ENCODE measurements around the gene EIF2S1. TPM values are rescaled to one million over a fixed set of nuclear protein-coding genes. Genes with fewer than 3 reads are reported as not detected.

The EIF2S1 gene
- total RNA-seq, 2 donors from 2014 or later = 64.4 to 75.4 TPM

GRCh38 chr14:67365476-67365875 is 5.3 kb downstream of the EIF2S1 start:
- H3K9me3 ChIP-seq = no peaks in the 10 kb centered on the region
- DNase-seq (ENCODE audit: low spot score) = no peak
- TF ChIP-seq CTCF (IDR thresholded peaks at IDR 0.05) = no peak
- peaks cover 60% of the 10 kb centered on the region for H3K36me3 ChIP-seq
- no peak overlapping the region for H3K27ac ChIP-seq
- no peaks in the 10 kb centered on the region for H3K27me3 ChIP-seq
- H3K4me3 ChIP-seq = no peak overlapping the region
- peaks cover 0 to 42% of the 10 kb centered on the region in 2 donors for H3K4me1 ChIP-seq

GRCh38 chr14:67370830-67371229 is 10.7 kb downstream of the EIF2S1 start:
- Histone ChIP-seq H3K36me3 (peaks cover 76% of the 10 kb centered on the region), H3K4me3 (no peak overlapping the region), H3K4me1 (peaks cover 0 to 4% of the 10 kb centered on the region in 2 donors), H3K9me3 (no peaks in the 10 kb centered on the region), H3K27me3 (no peaks in the 10 kb centered on the region), H3K27ac (no peak overlapping the region)
- no peak for TF ChIP-seq CTCF (IDR thresholded peaks at IDR 0.05)
- no peak for DNase-seq (ENCODE audit: low spot score)

- no peak overlapping the region for H3K4me3 ChIP-seq
- no peak for TF ChIP-seq CTCF (IDR thresholded peaks at IDR 0.05)
- no peaks in the 10 kb centered on the region for H3K9me3 ChIP-seq
- no peak for DNase-seq (ENCODE audit: low spot score)
- no peaks in the 10 kb centered on the region for H3K27me3 ChIP-seq
- H3K27ac ChIP-seq = no peak overlapping the region
- peaks cover 0 to 4% of the 10 kb centered on the region in 2 donors for H3K4me1 ChIP-seq
- H3K36me3 ChIP-seq = peaks cover 75% of the 10 kb centered on the region
Measured at GRCh38 chr14:67371247-67372148, 11.4 kb downstream of the EIF2S1 start.

GRCh38 chr14:67372833-67373232 is 12.7 kb downstream of the EIF2S1 start:
- DNase-seq (ENCODE audit: low spot score) = no peak
- peaks cover 0 to 4% of the 10 kb centered on the region in 2 donors for H3K4me1 ChIP-seq
- H3K36me3 ChIP-seq = peaks cover 75% of the 10 kb centered on the region
- no peak overlapping the region for H3K4me3 ChIP-seq
- H3K27me3 ChIP-seq = no peaks in the 10 kb centered on the region
- no peaks in the 10 kb centered on the region for H3K9me3 ChIP-seq
- no peak for TF ChIP-seq CTCF (IDR thresholded peaks at IDR 0.05)
- H3K27ac ChIP-seq = no peak overlapping the region

- H3K36me3 ChIP-seq = peaks cover 75% of the 10 kb centered on the region
- TF ChIP-seq CTCF (IDR thresholded peaks at IDR 0.05) = no peak
Measured at GRCh38 chr14:67373347-67373746, 13.2 kb downstream of the EIF2S1 start.

More at GRCh38 chr14:67373347-67373746, 13.2 kb downstream of the EIF2S1 start:
- H3K27ac ChIP-seq = no peak overlapping the region
- H3K27me3 ChIP-seq = no peaks in the 10 kb centered on the region
- H3K4me3 ChIP-seq = no peak overlapping the region
- DNase-seq (ENCODE audit: low spot score) = no peak
- no peaks in the 10 kb centered on the region for H3K9me3 ChIP-seq
- no peaks in the 10 kb centered on the region for H3K4me1 ChIP-seq
